Small intestine (tissue), 7 donors: ENCODE results near the gene CNRIP1. TPM values are rescaled to one million over a fixed set of nuclear protein-coding genes. Genes with fewer than 3 reads are reported as not detected.

Experiments used
- DNase-seq, 2 donors: peaks; one replicate each; pipeline versions ENCODE4 v3.0.0 to v3.0.0-alpha.2; 2013
- FAIRE-seq: peaks from 2 replicates; lab custom pipeline; 2012; peaks lifted over from hg19 to GRCh38; lab: Jason Lieb, UNC
- H3K27ac ChIP-seq, 3 donors: one replicate each; pipeline ENCODE4 v1.5.1; 2013; ENCODE audit warnings: low read length in 2 of 3, mild to moderate bottlenecking in 2 of 3, control low read depth in 1 of 3, inconsistent platforms in 1 of 3, low read depth in 1 of 3, moderate library complexity in 1 of 3
- H3K27me3 ChIP-seq, 3 donors: one replicate each; pipeline ENCODE4 v1.6.1; 2013; ENCODE audit warnings: low read length in 3 of 3, inconsistent platforms in 1 of 3; ENCODE audit not compliant: control insufficient read depth in 3 of 3, insufficient read depth in 3 of 3
- H3K36me3 ChIP-seq, 3 donors: one replicate each; pipeline ENCODE4 v1.6.1; 2013; ENCODE audit warnings: low read length in 3 of 3, inconsistent platforms in 1 of 3, low read depth in 1 of 3, mild to moderate bottlenecking in 1 of 3, moderate library complexity in 1 of 3; ENCODE audit not compliant: control insufficient read depth in 3 of 3, insufficient read depth in 2 of 3
- H3K4me1 ChIP-seq, 3 donors: one replicate each; pipeline ENCODE4 v1.6.1; 2013; ENCODE audit warnings: low read length in 2 of 3, inconsistent platforms in 1 of 3, low read depth in 1 of 3, mild to moderate bottlenecking in 1 of 3, moderate library complexity in 1 of 3; ENCODE audit not compliant: control insufficient read depth in 3 of 3, insufficient read depth in 2 of 3
- H3K4me3 ChIP-seq, 3 donors: one replicate each; pipeline ENCODE4 v1.5.1; 2013; ENCODE audit warnings: low read length in 3 of 3, control low read depth in 1 of 3, inconsistent platforms in 1 of 3, low read depth in 1 of 3, mild to moderate bottlenecking in 1 of 3, moderate library complexity in 1 of 3
- H3K9me3 ChIP-seq, 2 donors: one replicate each; pipeline ENCODE4 v1.6.1; 2013; ENCODE audit warnings: low read depth in 1 of 2, low read length in 1 of 2; ENCODE audit not compliant: control insufficient read depth in 2 of 2, insufficient read depth in 1 of 2
- whole genome bisulfite sequencing, 3 donors: extraction: QIAGEN DNeasy Blood & Tissue Kit; methylation state at CpG; one replicate each; pipeline ENCODE4 v1.1.7; 2013; 5-methylcytosine and 5-hydroxymethylcytosine counted together
- polyA plus RNA-seq, 4 donors: library from polyadenylated mRNA; stranded (reverse) in 3 of 4; unstranded in 1 of 4; fragments of 200-250 nt in 3 of 4; fragments of 120-200 nt in 1 of 4; gene quantifications; one replicate each; pipeline versions ENCODE4 v1.2.1 to v1.2.3, GENCODE V29; 2013
- donor health status: healthy with polysubstance abuse.
- donor health status: control.
- donor health status: control.
- donor health status: Bipolar disorder and iron deficiency.
- donor health status: healthy.

Gene CNRIP1
- polyA plus RNA-seq, 4 donors, result 8.5 to 15.5 (median 9.2) TPM; not detected in 1

GRCh38 chr2:68263632-68264031 is 56.1 kb downstream of the CNRIP1 start:
- Histone ChIP-seq H3K36me3 (no peaks in the 10 kb centered on the region), H3K27me3 (no peaks in the 10 kb centered on the region), H3K4me3 (no peak overlapping the region), H3K4me1 (no peaks in the 10 kb centered on the region), H3K27ac (no peak overlapping the region), H3K9me3 (no peaks in the 10 kb centered on the region)
- WGBS, 3 donors, result 80 to 88% (median 85%) methylated on average over 2 of the region's 2 CpGs
- DNase-seq (no peak), FAIRE-seq (no peak)

- Histone ChIP-seq H3K9me3 (no peaks in the 10 kb centered on the region), H3K27ac (no peak overlapping the region), H3K4me1 (peaks cover 0 to 2% (median 0%) of the 10 kb centered on the region in 3 donors), H3K4me3 (no peak overlapping the region), H3K27me3 (no peaks in the 10 kb centered on the region), H3K36me3 (no peaks in the 10 kb centered on the region)
- DNase-seq, result no peak
- FAIRE-seq, result no peak
- 93 to 100% (median 96%) methylated on average over 2 of the region's 2 CpGs for WGBS, 3 donors
Observed at GRCh38 chr2:68258851-68259250, 60.9 kb downstream of the CNRIP1 start.

GRCh38 chr2:68256093-68256450 is 63.7 kb downstream of the CNRIP1 start:
- peaks cover 0 to 2% (median 0%) of the 10 kb centered on the region in 3 donors for H3K4me1 ChIP-seq
- no peaks in the 10 kb centered on the region for H3K27me3 ChIP-seq
- H3K36me3 ChIP-seq, result no peaks in the 10 kb centered on the region
- WGBS, 3 donors, result 90 to 91% (median 91%) methylated on average over 1 of the region's 1 CpG
- no peak overlapping the region for H3K27ac ChIP-seq
- FAIRE-seq, result no peak
- no peak for DNase-seq
- H3K4me3 ChIP-seq, result no peak overlapping the region
- no peaks in the 10 kb centered on the region for H3K9me3 ChIP-seq

GRCh38 chr2:68253219-68254068 is 66.3 kb downstream of the CNRIP1 start:
- no peak for FAIRE-seq
- H3K4me1 ChIP-seq, result peaks cover 4 to 9% (median 6%) of the 10 kb centered on the region in 3 donors
- WGBS, 3 donors, result 0 to 3% (median 0%) methylated on average over 15 of the region's 15 CpGs

GRCh38 chr2:68252400-68253218 is 67.1 kb downstream of the CNRIP1 start, which contains the start of gene PPP3R1:
Gene PPP3R1, minus strand, starts transcription at chr2:68252532. Its CDS starts 405 bp downstream, at chr2:68252127.
- FAIRE-seq, result no peak
- peak within 1 kb of the TSS; percentile 98 to 100 (median 99) for H3K27ac ChIP-seq
- 0 to 1% (median 0%) methylated on average over 46 to 79 of the region's 79 CpGs for WGBS, 3 donors
- peaks cover 5 to 14% (median 11%) of the 10 kb centered on the region in 3 donors for H3K4me1 ChIP-seq
- peak within 1 kb of the TSS; percentile 98 to 99 (median 98) for H3K4me3 ChIP-seq
- peak; percentile 96 to 98 for DNase-seq
- H3K9me3 ChIP-seq, result no peaks in the 10 kb centered on the region
- H3K36me3 ChIP-seq, result no peaks in the 10 kb centered on the region
- H3K27me3 ChIP-seq, result no peaks in the 10 kb centered on the region

More at GRCh38 chr2:68253219-68254068, 66.3 kb downstream of the CNRIP1 start:
- Histone ChIP-seq H3K27ac (peak overlapping the region; percentile 78 to 100 (median 99)), H3K27me3 (no peaks in the 10 kb centered on the region), H3K36me3 (no peaks in the 10 kb centered on the region), H3K9me3 (no peaks in the 10 kb centered on the region), H3K4me3 (peak overlapping the region; percentile 98 to 99 (median 98))
- DNase-seq, result peak in 1 of 2 donors; percentile 34

GRCh38 chr2:68251855-68252399 is 67.8 kb downstream of the CNRIP1 start:
- Histone ChIP-seq H3K4me1 (peaks cover 8 to 21% (median 15%) of the 10 kb centered on the region in 3 donors), H3K27ac (peak overlapping the region; percentile 98 to 100 (median 99)), H3K27me3 (no peaks in the 10 kb centered on the region), H3K36me3 (no peaks in the 10 kb centered on the region), H3K4me3 (peak overlapping the region; percentile 74 to 98 (median 98)), H3K9me3 (no peaks in the 10 kb centered on the region)
- WGBS, 3 donors, result 0 to 1% (median 0%) methylated on average over 39 to 78 of the region's 78 CpGs
- DNase-seq, result peak; percentile 22 to 64
- FAIRE-seq, result no peak

- Histone ChIP-seq H3K36me3 (no peaks in the 10 kb centered on the region), H3K4me3 (peak overlapping the region; percentile 74 to 98 (median 98)), H3K27ac (peak overlapping the region; percentile 98 to 100 (median 99)), H3K27me3 (no peaks in the 10 kb centered on the region), H3K9me3 (no peaks in the 10 kb centered on the region), H3K4me1 (peaks cover 9 to 23% (median 19%) of the 10 kb centered on the region in 3 donors)
- peak; percentile 89 to 96 for DNase-seq
- WGBS, 3 donors, result 0 to 1% (median 1%) methylated on average over 38 to 41 of the region's 41 CpGs
- FAIRE-seq, result no peak
Observed at GRCh38 chr2:68251187-68251854, 68.4 kb downstream of the CNRIP1 start.
